ENCODE measurements around the gene NUP160. TPM values are rescaled to one million over a fixed set of nuclear protein-coding genes. Genes with fewer than 3 reads are reported as not detected.
"Not testable (repeated sequence)": the region's sequence is repeated elsewhere in the genome, so short reads cannot be mapped to it uniquely, and the experiment has no call there.

Gene NUP160
- total and polyA plus RNA-seq, 2 of the 8 experiments (the other 6 are each of a cell fraction or from before 2014, with no cell fraction given) = 44.6 to 100 TPM

- H3K14ac ChIP-seq (ENCODE audit: insufficient read length); H3K36me3 ChIP-seq (ENCODE audit: control insufficient read depth in 2 of 4, insufficient read depth in 4 of 4, low read length in 3 of 4); H2BK12ac ChIP-seq (ENCODE audit: low read depth, low read length); H3K27ac ChIP-seq (ENCODE audit: low read depth, low read length); H3K79me1 ChIP-seq (ENCODE audit: low read depth, low read length); H4K8ac ChIP-seq (ENCODE audit: extremely low read depth, insufficient read depth, low read length); H3K4ac ChIP-seq (replicated peaks; ENCODE audit: insufficient read length, low read depth, low read length); H2AFZ ChIP-seq (ENCODE audit: low read length); H2BK5ac ChIP-seq (ENCODE audit: low read depth, low read length); H3K4me2 ChIP-seq (ENCODE audit: insufficient read depth in 1 of 2, low read depth in 2 of 2, low read length in 2 of 2); CTCF ChIA-PET (ENCODE audit: partially characterized antibody); H4K91ac ChIP-seq (replicated peaks; ENCODE audit: insufficient read length, low read length); H4K5ac ChIP-seq (ENCODE audit: insufficient read length, low read depth, low read length); H3K4me3 ChIP-seq (ENCODE audit: extremely low read depth in 1 of 4, insufficient read depth in 2 of 4, low read depth in 3 of 4, low read length in 4 of 4); H3K79me2 ChIP-seq (ENCODE audit: control insufficient read depth in 1 of 2, insufficient read depth in 2 of 2, low read length in 2 of 2); H4K20me1 ChIP-seq (replicated peaks in 1 of 2; ENCODE audit: control insufficient read depth in 1 of 2, insufficient read depth in 2 of 2, low read length in 2 of 2); H3K23me2 ChIP-seq (ENCODE audit: low read depth, low read length); H3K18ac ChIP-seq (ENCODE audit: extremely low read depth, low read length); H3K4me1 ChIP-seq (replicated peaks in 1 of 4; ENCODE audit: control insufficient read depth in 3 of 4, insufficient read depth in 4 of 4, low read length in 3 of 4); H2BK20ac ChIP-seq (ENCODE audit: low read length); H3K9ac ChIP-seq (replicated peaks in 1 of 4; ENCODE audit: extremely low read depth in 1 of 4, low read depth in 3 of 4, low read length in 3 of 4); H3K56ac ChIP-seq (replicated peaks; ENCODE audit: insufficient read length, low read depth, low read length); DNase-seq (ENCODE audit: low read depth in 1 of 2, low spot score in 2 of 2); POLR2A ChIA-PET (ENCODE audit: partially characterized antibody); H3K27me3 ChIP-seq (replicated peaks in 1 of 4; ENCODE audit: control insufficient read depth in 3 of 4, extremely low read depth in 1 of 4, insufficient read depth in 3 of 4, low read length in 3 of 4); H2BK15ac ChIP-seq (ENCODE audit: low read length); H3K23ac ChIP-seq (ENCODE audit: insufficient read length); H2BK120ac ChIP-seq (replicated peaks; ENCODE audit: low read depth, low read length); H2AK5ac ChIP-seq (ENCODE audit: low read depth, low read length); FAIRE-seq: not testable (repeated sequence)
- WGBS, 2 experiments (ENCODE audit: extremely low coverage in 1 of 2, insufficient coverage in 1 of 2, insufficient read length in 1 of 2, insufficient replicate concordance in 2 of 2, low coverage in 1 of 2, low lambda C conversion rate in 2 of 2, missing lambda C conversion rate in 1 of 2) = 93% methylated on average over 8 of the region's 57 CpGs; no CpG with 5 or more reads in 1 of the 2 experiments
- H3K9me3 ChIP-seq (ENCODE audit: insufficient read depth in 2 of 2, low read depth in 1 of 2, low read length in 1 of 2) = peaks cover 2 to 16% of the 10 kb centered on the region in 2 experiments; a peak in 1 of 4 replicates
Measured at GRCh38 chr11:47892546-47893276, 44.6 kb upstream of the NUP160 start.
